Measurements from ENCODE around the gene PAX5. TPM values are rescaled to one million over a fixed set of nuclear protein-coding genes. Genes with fewer than 3 reads are reported as not detected.

The PAX5 gene
- total RNA-seq, 1 experiment from 2014 or later: 6.6 TPM

DNA sequence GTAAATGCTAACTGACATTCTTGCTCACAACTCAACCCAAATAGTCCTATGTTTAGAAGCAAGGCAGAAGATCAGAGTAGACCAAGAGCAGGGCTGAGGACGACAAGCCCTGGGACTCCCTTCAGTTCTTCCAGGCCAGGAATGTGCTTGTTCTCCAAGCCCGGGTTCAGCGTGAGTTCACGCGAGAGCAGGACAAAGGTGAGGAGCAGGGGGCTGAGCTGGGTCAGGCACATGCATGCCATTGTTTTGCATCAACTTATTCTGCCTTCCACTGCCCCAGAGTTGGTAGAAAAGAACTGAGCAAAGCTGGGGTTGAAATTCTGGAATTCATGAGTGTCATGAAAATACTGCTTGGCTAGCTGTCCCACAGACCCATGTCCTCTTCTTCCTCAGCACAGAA lies 206.5 kb downstream of the PAX5 start:
- H3K4me3 Mint-ChIP-seq: no peak overlapping the region
- ChIA-PET CTCF (interaction anchor here (0.9 to 1.5 kb wide), 2 partner anchors 28 to 46 kb away, joined by 3 to 4 read pairs; no protein-coding TSS in a partner anchor), POLR2A (no interaction called here)
- no peak overlapping the region for H3K27ac Mint-ChIP-seq
- DNase-seq (ENCODE audit: low spot score): no peak
- H3K27me3 Mint-ChIP-seq (ENCODE audit: low read depth): no peaks in the 10 kb centered on the region
- no peak for TF ChIP-seq ZNF671 (CRISPR knock-in tag; IDR thresholded peaks at IDR 0.05)
- no peak for TF ChIP-seq KAT7 (CRISPR knock-in tag; IDR thresholded peaks at IDR 0.05; ENCODE audit: borderline replicate concordance)
- TF ChIP-seq NR3C1 (CRISPR knock-in tag; conservative IDR thresholded peaks at IDR 0.05; ENCODE audit: low read depth): no peak
- no peak for TF ChIP-seq TEAD4 (CRISPR knock-in tag; IDR thresholded peaks at IDR 0.05)
- TF ChIP-seq SP1 (CRISPR knock-in tag; conservative IDR thresholded peaks at IDR 0.05): no peak
- TF ChIP-seq, protein P1, sequence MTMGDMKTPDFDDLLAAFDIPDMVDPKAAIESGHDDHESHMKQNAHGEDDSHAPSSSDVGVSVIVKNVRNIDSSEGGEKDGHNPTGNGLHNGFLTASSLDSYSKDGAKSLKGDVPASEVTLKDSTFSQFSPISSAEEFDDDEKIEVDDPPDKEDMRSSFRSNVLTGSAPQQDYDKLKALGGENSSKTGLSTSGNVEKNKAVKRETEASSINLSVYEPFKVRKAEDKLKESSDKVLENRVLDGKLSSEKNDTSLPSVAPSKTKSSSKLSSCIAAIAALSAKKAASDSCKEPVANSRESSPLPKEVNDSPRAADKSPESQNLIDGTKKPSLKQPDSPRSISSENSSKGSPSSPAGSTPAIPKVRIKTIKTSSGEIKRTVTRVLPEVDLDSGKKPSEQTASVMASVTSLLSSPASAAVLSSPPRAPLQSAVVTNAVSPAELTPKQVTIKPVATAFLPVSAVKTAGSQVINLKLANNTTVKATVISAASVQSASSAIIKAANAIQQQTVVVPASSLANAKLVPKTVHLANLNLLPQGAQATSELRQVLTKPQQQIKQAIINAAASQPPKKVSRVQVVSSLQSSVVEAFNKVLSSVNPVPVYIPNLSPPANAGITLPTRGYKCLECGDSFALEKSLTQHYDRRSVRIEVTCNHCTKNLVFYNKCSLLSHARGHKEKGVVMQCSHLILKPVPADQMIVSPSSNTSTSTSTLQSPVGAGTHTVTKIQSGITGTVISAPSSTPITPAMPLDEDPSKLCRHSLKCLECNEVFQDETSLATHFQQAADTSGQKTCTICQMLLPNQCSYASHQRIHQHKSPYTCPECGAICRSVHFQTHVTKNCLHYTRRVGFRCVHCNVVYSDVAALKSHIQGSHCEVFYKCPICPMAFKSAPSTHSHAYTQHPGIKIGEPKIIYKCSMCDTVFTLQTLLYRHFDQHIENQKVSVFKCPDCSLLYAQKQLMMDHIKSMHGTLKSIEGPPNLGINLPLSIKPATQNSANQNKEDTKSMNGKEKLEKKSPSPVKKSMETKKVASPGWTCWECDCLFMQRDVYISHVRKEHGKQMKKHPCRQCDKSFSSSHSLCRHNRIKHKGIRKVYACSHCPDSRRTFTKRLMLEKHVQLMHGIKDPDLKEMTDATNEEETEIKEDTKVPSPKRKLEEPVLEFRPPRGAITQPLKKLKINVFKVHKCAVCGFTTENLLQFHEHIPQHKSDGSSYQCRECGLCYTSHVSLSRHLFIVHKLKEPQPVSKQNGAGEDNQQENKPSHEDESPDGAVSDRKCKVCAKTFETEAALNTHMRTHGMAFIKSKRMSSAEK (CRISPR knock-in tag; IDR thresholded peaks at IDR 0.05; ENCODE audit: borderline replicate concordance): no peak
- TF ChIP-seq, protein P2, sequence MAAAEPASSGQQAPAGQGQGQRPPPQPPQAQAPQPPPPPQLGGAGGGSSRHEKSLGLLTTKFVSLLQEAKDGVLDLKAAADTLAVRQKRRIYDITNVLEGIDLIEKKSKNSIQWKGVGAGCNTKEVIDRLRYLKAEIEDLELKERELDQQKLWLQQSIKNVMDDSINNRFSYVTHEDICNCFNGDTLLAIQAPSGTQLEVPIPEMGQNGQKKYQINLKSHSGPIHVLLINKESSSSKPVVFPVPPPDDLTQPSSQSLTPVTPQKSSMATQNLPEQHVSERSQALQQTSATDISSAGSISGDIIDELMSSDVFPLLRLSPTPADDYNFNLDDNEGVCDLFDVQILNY (CRISPR knock-in tag; IDR thresholded peaks at IDR 0.05): no peak
- no peaks in the 10 kb centered on the region for H3K36me3 Mint-ChIP-seq
- peaks cover 4% of the 10 kb centered on the region; the same call in 1 of the 2 replicates for H3K9me3 Mint-ChIP-seq
- peaks cover 22% of the 10 kb centered on the region for H3K4me1 Mint-ChIP-seq
- peak; percentile 46 for ATAC-seq

DNA sequence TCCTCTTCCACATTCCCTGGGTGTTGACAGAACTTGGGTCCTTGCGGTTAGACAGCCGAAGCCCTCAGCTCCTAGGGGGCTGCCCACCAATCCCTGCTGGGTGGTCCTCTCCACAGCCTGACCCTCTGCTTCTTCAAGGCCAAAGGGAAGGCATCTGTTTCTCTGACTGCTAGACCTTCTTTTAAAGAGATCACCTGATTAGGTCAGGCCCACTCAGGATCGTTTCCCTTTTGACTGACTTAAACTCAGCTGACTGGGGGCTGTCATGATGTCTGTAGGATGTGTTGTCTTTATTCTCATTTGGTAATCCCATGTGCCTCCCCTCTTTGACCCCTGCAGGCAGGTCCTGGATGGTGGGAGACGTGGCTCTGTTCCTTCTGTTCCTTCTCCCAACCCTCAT lies 207.5 kb downstream of the PAX5 start:
- Mint-ChIP-seq H3K4me3 (no peak overlapping the region), H3K4me1 (peaks cover 12% of the 10 kb centered on the region), H3K9me3 (peaks cover 4% of the 10 kb centered on the region; the same call in 1 of the 2 replicates), H3K27ac (no peak overlapping the region), H3K36me3 (no peaks in the 10 kb centered on the region), H3K27me3 (ENCODE audit: low read depth) (no peaks in the 10 kb centered on the region)
- POLR2A ChIA-PET: no interaction called here
- DNase-seq (ENCODE audit: low spot score) (no peak), ATAC-seq (no peak)
- CTCF ChIA-PET: interaction anchor here (1.5 to 1.7 kb wide), 2 partner anchors 47 to 87 kb away, joined by 4 to 6 read pairs; no protein-coding TSS in a partner anchor
- TF ChIP-seq, protein P3, sequence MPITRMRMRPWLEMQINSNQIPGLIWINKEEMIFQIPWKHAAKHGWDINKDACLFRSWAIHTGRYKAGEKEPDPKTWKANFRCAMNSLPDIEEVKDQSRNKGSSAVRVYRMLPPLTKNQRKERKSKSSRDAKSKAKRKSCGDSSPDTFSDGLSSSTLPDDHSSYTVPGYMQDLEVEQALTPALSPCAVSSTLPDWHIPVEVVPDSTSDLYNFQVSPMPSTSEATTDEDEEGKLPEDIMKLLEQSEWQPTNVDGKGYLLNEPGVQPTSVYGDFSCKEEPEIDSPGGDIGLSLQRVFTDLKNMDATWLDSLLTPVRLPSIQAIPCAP (CRISPR knock-in tag; IDR thresholded peaks at IDR 0.05): no peak
- TF ChIP-seq GRHL2 (CRISPR knock-in tag; IDR thresholded peaks at IDR 0.05; ENCODE audit: insufficient replicate concordance, severe bottlenecking) (no peak), ELF4 (CRISPR knock-in tag; IDR thresholded peaks at IDR 0.05; ENCODE audit: low read depth) (no peak), STAT6 (CRISPR knock-in tag; conservative IDR thresholded peaks at IDR 0.05; ENCODE audit: low read depth) (no peak), ERG (CRISPR knock-in tag; IDR thresholded peaks at IDR 0.05) (no peak), HMGA2 (CRISPR knock-in tag; IDR thresholded peaks at IDR 0.05) (no peak), FOXK1 (CRISPR knock-in tag; IDR thresholded peaks at IDR 0.05) (no peak), CBFB (CRISPR knock-in tag; IDR thresholded peaks at IDR 0.05; ENCODE audit: low read depth) (no peak), KAT7 (CRISPR knock-in tag; IDR thresholded peaks at IDR 0.05; ENCODE audit: borderline replicate concordance) (no peak), FOXJ3 (CRISPR knock-in tag; IDR thresholded peaks at IDR 0.05; ENCODE audit: borderline replicate concordance) (no peak), GABPB1 (CRISPR knock-in tag; IDR thresholded peaks at IDR 0.05) (no peak), NR2C2 (CRISPR knock-in tag; IDR thresholded peaks at IDR 0.05) (no peak), FOXP1 (CRISPR knock-in tag; IDR thresholded peaks at IDR 0.05; ENCODE audit: borderline replicate concordance) (no peak)
- TF ChIP-seq, protein P4, sequence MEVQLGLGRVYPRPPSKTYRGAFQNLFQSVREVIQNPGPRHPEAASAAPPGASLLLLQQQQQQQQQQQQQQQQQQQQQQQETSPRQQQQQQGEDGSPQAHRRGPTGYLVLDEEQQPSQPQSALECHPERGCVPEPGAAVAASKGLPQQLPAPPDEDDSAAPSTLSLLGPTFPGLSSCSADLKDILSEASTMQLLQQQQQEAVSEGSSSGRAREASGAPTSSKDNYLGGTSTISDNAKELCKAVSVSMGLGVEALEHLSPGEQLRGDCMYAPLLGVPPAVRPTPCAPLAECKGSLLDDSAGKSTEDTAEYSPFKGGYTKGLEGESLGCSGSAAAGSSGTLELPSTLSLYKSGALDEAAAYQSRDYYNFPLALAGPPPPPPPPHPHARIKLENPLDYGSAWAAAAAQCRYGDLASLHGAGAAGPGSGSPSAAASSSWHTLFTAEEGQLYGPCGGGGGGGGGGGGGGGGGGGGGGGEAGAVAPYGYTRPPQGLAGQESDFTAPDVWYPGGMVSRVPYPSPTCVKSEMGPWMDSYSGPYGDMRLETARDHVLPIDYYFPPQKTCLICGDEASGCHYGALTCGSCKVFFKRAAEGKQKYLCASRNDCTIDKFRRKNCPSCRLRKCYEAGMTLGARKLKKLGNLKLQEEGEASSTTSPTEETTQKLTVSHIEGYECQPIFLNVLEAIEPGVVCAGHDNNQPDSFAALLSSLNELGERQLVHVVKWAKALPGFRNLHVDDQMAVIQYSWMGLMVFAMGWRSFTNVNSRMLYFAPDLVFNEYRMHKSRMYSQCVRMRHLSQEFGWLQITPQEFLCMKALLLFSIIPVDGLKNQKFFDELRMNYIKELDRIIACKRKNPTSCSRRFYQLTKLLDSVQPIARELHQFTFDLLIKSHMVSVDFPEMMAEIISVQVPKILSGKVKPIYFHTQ (CRISPR knock-in tag; IDR thresholded peaks at IDR 0.05): no peak
- TF ChIP-seq, protein P5, sequence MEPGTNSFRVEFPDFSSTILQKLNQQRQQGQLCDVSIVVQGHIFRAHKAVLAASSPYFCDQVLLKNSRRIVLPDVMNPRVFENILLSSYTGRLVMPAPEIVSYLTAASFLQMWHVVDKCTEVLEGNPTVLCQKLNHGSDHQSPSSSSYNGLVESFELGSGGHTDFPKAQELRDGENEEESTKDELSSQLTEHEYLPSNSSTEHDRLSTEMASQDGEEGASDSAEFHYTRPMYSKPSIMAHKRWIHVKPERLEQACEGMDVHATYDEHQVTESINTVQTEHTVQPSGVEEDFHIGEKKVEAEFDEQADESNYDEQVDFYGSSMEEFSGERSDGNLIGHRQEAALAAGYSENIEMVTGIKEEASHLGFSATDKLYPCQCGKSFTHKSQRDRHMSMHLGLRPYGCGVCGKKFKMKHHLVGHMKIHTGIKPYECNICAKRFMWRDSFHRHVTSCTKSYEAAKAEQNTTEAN (CRISPR knock-in tag; IDR thresholded peaks at IDR 0.05): no peak

All from WTC11 (cell line).